Neural cell (in vitro differentiated cells): Measurements from ENCODE around the gene PDGFB. TPM values are rescaled to one million over a fixed set of nuclear protein-coding genes. Genes with fewer than 3 reads are reported as not detected.

Experiments used
- H2AFZ ChIP-seq: fragments of 200-600, 300-800 bp; sonication (generic), shearing (Covaris generic); 2 replicates; pipeline ENCODE4 v1.6.0; 2014; ENCODE audit warnings: low read depth, mild to moderate bottlenecking, antibody characterized with exemption, low read length, moderate library complexity
- H3F3A ChIP-seq: fragments of 200-600 bp; shearing (Covaris generic); 2 replicates; pipeline ENCODE4 v1.6.1; 2016; ENCODE audit warnings: mild to moderate bottlenecking, moderate library complexity, mixed read lengths, antibody characterized with exemption, low read length; ENCODE audit not compliant: insufficient read depth, poor library complexity, severe bottlenecking
- H3K27ac ChIP-seq: fragments of 200-600, 300-800 bp; sonication (generic), shearing (Covaris generic); 2 replicates; pipeline ENCODE4 v1.5.1; 2014; ENCODE audit warnings: mild to moderate bottlenecking, low read length, moderate library complexity
- H3K27me3 ChIP-seq: fragments of 300-800, 200-600 bp; sonication (generic), shearing (Covaris generic); 2 replicates; pipeline ENCODE4 v1.6.0; 2014; ENCODE audit warnings: mild to moderate bottlenecking, low read depth, low read length, moderate library complexity; ENCODE audit not compliant: insufficient read depth
- H3K36me3 ChIP-seq: fragments of 300-800, 200-600 bp; sonication (generic), shearing (Covaris generic); 2 replicates; pipeline ENCODE4 v1.5.1; 2014; ENCODE audit warnings: mild to moderate bottlenecking, antibody characterized with exemption, low read length, moderate library complexity; ENCODE audit not compliant: insufficient read depth
- H3K4me2 ChIP-seq: fragments of 300-800, 200-600 bp; sonication (generic), shearing (Covaris generic); 2 replicates; pipeline ENCODE4 v1.6.0; 2014; ENCODE audit warnings: mild to moderate bottlenecking, low read length
- H3K4me3 ChIP-seq: fragments of 300-800, 200-600 bp; sonication (generic), shearing (Covaris generic); 2 replicates; pipeline ENCODE4 v1.5.1; 2014; ENCODE audit warnings: mild to moderate bottlenecking, low read length, moderate library complexity
- H3K79me2 ChIP-seq: fragments of 200-600 bp; shearing (Covaris generic); replicated peaks from 2 replicates; pipeline ENCODE4 v1.6.0; 2014; ENCODE audit warnings: mild to moderate bottlenecking, low read length, moderate library complexity; ENCODE audit not compliant: insufficient read depth
- H3K9ac ChIP-seq: fragments of 300-800, 200-600 bp; sonication (generic), shearing (Covaris generic); 2 replicates; pipeline ENCODE4 v1.6.1; 2016; ENCODE audit warnings: mild to moderate bottlenecking, low read length, mixed read lengths
- H3K9me2 ChIP-seq: fragments of 200-600 bp; shearing (Covaris generic); 2 replicates; pipeline ENCODE4 v1.6.1; 2016; ENCODE audit warnings: mild to moderate bottlenecking, low read length, mixed read lengths; ENCODE audit not compliant: insufficient read depth
- H3K9me3 ChIP-seq: fragments of 200-600, 300-800 bp; sonication (generic), shearing (Covaris generic); 2 replicates; pipeline ENCODE4 v1.6.1; 2016; ENCODE audit warnings: mild to moderate bottlenecking, mixed run types, low read length, moderate library complexity, mixed read lengths
- H4K20me1 ChIP-seq: fragments of 200-600 bp; shearing (Covaris generic); 2 replicates; pipeline ENCODE4 v1.6.1; 2016; ENCODE audit warnings: mild to moderate bottlenecking, mixed run types; ENCODE audit not compliant: insufficient read depth
- CTCF ChIP-seq: fragments of 450-650 bp; IDR thresholded peaks from 2 replicates; pipeline ENCODE4 v1.5.1; 2014; ENCODE audit warnings: antibody characterized with exemption, mild to moderate bottlenecking, moderate library complexity; ENCODE audit not compliant: poor library complexity, severe bottlenecking
- EZH2 ChIP-seq: fragments of 200-600, 300-800 bp; shearing (Covaris generic), sonication (generic); IDR thresholded peaks from 2 replicates; pipeline ENCODE4 v1.6.1; 2014; ENCODE audit warnings: antibody characterized with exemption, low read length, borderline replicate concordance, mild to moderate bottlenecking; ENCODE audit not compliant: insufficient read depth, poor library complexity, severe bottlenecking
- MXI1 ChIP-seq: fragments of 450-650 bp; conservative IDR thresholded peaks from 2 replicates; pipeline ENCODE4 v1.6.1; 2014; ENCODE audit warnings: antibody characterized with exemption, mild to moderate bottlenecking; ENCODE audit not compliant: poor library complexity, severe bottlenecking
- RAD21 ChIP-seq: fragments of 450-650 bp; conservative IDR thresholded peaks from 2 replicates; pipeline ENCODE4 v1.6.1; 2014; ENCODE audit warnings: antibody characterized with exemption, mild to moderate bottlenecking, moderate library complexity
- REST ChIP-seq: IDR thresholded peaks from 2 replicates; pipeline ENCODE4 v1.6.1; 2012; ENCODE audit warnings: borderline replicate concordance
- SMC3 ChIP-seq: fragments of 450-650 bp; conservative IDR thresholded peaks from 2 replicates; pipeline ENCODE4 v1.6.1; 2014; ENCODE audit warnings: antibody characterized with exemption, mild to moderate bottlenecking, moderate library complexity; ENCODE audit not compliant: poor library complexity
- TAF1 ChIP-seq: IDR thresholded peaks from 2 replicates; pipeline ENCODE4 v1.6.1; 2012; ENCODE audit warnings: low read depth
- polyA plus RNA-seq: library from polyadenylated mRNA; depleted of rRNA; stranded (reverse); fragments of >200 nt; gene quantifications from 2 replicates; pipeline ENCODE4 v1.2.3, GENCODE V29; 2014

The PDGFB gene
- polyA plus RNA-seq, 1 donor from 2014 or later: 0.61 TPM

- Histone ChIP-seq H3K4me3 (no peak overlapping the region), H3K9ac (no peak overlapping the region), H3K79me2 (no peaks in the 10 kb centered on the region), H3K27me3 (no peaks in the 10 kb centered on the region), H4K20me1 (no peaks in the 10 kb centered on the region), H3K27ac (no peak overlapping the region), H3K9me2 (no peaks in the 10 kb centered on the region), H3F3A (no peaks in the 10 kb centered on the region), H3K4me2 (no peak overlapping the region), H2AFZ (no peak overlapping the region), H3K9me3 (no peaks in the 10 kb centered on the region), H3K36me3 (no peaks in the 10 kb centered on the region)
- no peak for TF ChIP-seq REST
- no peak for TF ChIP-seq CTCF
These were observed 30.8 kb downstream of the PDGFB start for GRCh38 chr22:39214006-39214382.

GRCh38 chr22:39212721-39213376, 31.9 kb downstream of the PDGFB start:
- H3K79me2 ChIP-seq: no peaks in the 10 kb centered on the region
- no peak overlapping the region for H3K4me3 ChIP-seq
- H3K9ac ChIP-seq: no peak overlapping the region
- no peaks in the 10 kb centered on the region for H3F3A ChIP-seq
- no peak overlapping the region for H2AFZ ChIP-seq
- no peaks in the 10 kb centered on the region for H4K20me1 ChIP-seq
- no peaks in the 10 kb centered on the region for H3K27me3 ChIP-seq
- no peak for TF ChIP-seq MXI1
- no peak for TF ChIP-seq SMC3
- no peak for TF ChIP-seq RAD21
- TF ChIP-seq EZH2: no peak
- no peak for TF ChIP-seq TAF1
- no peak for TF ChIP-seq REST
- no peak overlapping the region for H3K4me2 ChIP-seq
- no peaks in the 10 kb centered on the region for H3K36me3 ChIP-seq
- H3K27ac ChIP-seq: no peak overlapping the region
- H3K9me3 ChIP-seq: no peaks in the 10 kb centered on the region
- H3K9me2 ChIP-seq: no peaks in the 10 kb centered on the region
